HCT116 (cell line): Measurements from ENCODE around the gene ARHGEF37. TPM values are rescaled to one million over a fixed set of nuclear protein-coding genes. Genes with fewer than 3 reads are reported as not detected.

ENCODE experiments used
- ATAC-seq: fragments of 200-7000 bp; cut with Tn5 transposase; 2 replicates; pipeline ENCODE4 v1.9.1; 2020; ENCODE audit warnings: mild to moderate bottlenecking, moderate library complexity
- BruUV-seq: library from RNA; stranded (reverse); fragments of 400-500 nt; replicated peaks from 2 replicates; lab custom pipeline; 2021; lab: Mats Ljungman, UMichigan
- CTCF ChIA-PET: fragments of 300-600 bp; sonication (Branson Sonifier 250); formaldehyde crosslinking; loops from one replicate; lab custom pipeline; 2021; ENCODE audit warnings: antibody characterized with exemption; lab: Charles Lee
- POLR2A ChIA-PET: fragments of 300-600, 350-600 bp; sonication (Branson Sonifier 250); formaldehyde crosslinking; loops from one replicate; lab custom pipeline; 2021; ENCODE audit warnings: antibody characterized with exemption; lab: Charles Lee
- RAD21 ChIA-PET, 2 experiments: fragments of 300-600 bp; sonication (Branson Sonifier 250); formaldehyde crosslinking; loops; one replicate each; lab custom pipeline; 2023; ENCODE audit warnings: low total read pairs in 2 of 2; ENCODE audit not compliant: uncharacterized antibody in 2 of 2, unreplicated experiment in 2 of 2, low non-redundant PET in 1 of 2; lab: Charles Lee
- DNase-seq: peaks from one replicate; pipeline ENCODE4 v3.0.0-alpha.2; 2010; ENCODE audit warnings: low read depth, low spot score
- H2AFZ ChIP-seq: fragments of 200-600 bp; shearing (Covaris generic), sonication (generic); 2 replicates; pipeline ENCODE4 v1.6.1; 2017; ENCODE audit warnings: low read depth, mixed run types, mixed read lengths, antibody characterized with exemption, low read length; ENCODE audit not compliant: poor library complexity, severe bottlenecking
- H3K27ac ChIP-seq: 2 replicates; pipeline ENCODE4 v1.5.1; 2012; ENCODE audit warnings: low read depth, low read length
- H3K27me3 ChIP-seq: fragments of 200-600 bp; sonication (generic); 2 replicates; pipeline ENCODE4 v1.6.1; 2016; ENCODE audit warnings: mixed run types, low read length, mixed read lengths; ENCODE audit not compliant: insufficient read depth
- H3K36me3 ChIP-seq, 2 experiments: fragments of 200-500 bp in 1 of 2; fragments of 200-600 bp in 1 of 2; sonication (Bioruptor generic) in 1 of 2; sonication (generic) in 1 of 2; 2 replicates each; pipeline versions ENCODE4 v1.5.1 to v1.6.1; 2014 to 2016; ENCODE audit warnings: low read length in 2 of 2, inconsistent platforms in 1 of 2, mixed read lengths in 1 of 2, mixed run types in 1 of 2; ENCODE audit not compliant: insufficient read depth in 2 of 2, control insufficient read depth in 1 of 2
- H3K4me1 ChIP-seq, 2 experiments: fragments of 200-600 bp in 1 of 2; sonication (generic) in 1 of 2; 2 replicates each; pipeline versions ENCODE4 v1.5.1 to v1.6.1; 2012 to 2017; ENCODE audit warnings: low read length in 2 of 2, inconsistent platforms in 1 of 2, mild to moderate bottlenecking in 1 of 2, mixed read lengths in 1 of 2, mixed run types in 1 of 2, moderate library complexity in 1 of 2; ENCODE audit not compliant: insufficient read depth in 2 of 2, control insufficient read depth in 1 of 2
- H3K4me2 ChIP-seq: fragments of 200-600 bp; sonication (generic); 2 replicates; pipeline ENCODE4 v1.6.1; 2017; ENCODE audit warnings: mixed run types, low read length, mixed read lengths
- H3K4me3 ChIP-seq, 2 experiments: fragments of 200-600 bp in 1 of 2; sonication (generic) in 1 of 2; replicated peaks in 1 of 2; 2 replicates each; pipeline ENCODE4 v1.5.1; 2011 to 2016; ENCODE audit warnings: low read length in 2 of 2, control low read depth in 1 of 2, low read depth in 1 of 2, mild to moderate bottlenecking in 1 of 2, mixed read lengths in 1 of 2, mixed run types in 1 of 2
- H3K79me2 ChIP-seq: fragments of 200-600 bp; sonication (generic); 2 replicates; pipeline ENCODE4 v1.6.1; 2017; ENCODE audit warnings: mild to moderate bottlenecking, mixed run types, low read length, moderate library complexity, mixed read lengths; ENCODE audit not compliant: insufficient read depth
- H3K9ac ChIP-seq: fragments of 200-600 bp; sonication (generic); 2 replicates; pipeline ENCODE4 v1.6.1; 2016; ENCODE audit warnings: low read length, mixed read lengths
- H3K9me2 ChIP-seq: fragments of 200-600 bp; sonication (generic), shearing (Covaris generic); 2 replicates; pipeline ENCODE4 v1.6.1; 2017; ENCODE audit warnings: mixed run types, mild to moderate bottlenecking, moderate library complexity; ENCODE audit not compliant: insufficient read depth
- H3K9me3 ChIP-seq, 2 experiments: fragments of 200-500 bp in 1 of 2; fragments of 200-600 bp in 1 of 2; sonication (Bioruptor generic) in 1 of 2; sonication (generic) in 1 of 2; 2 replicates each; pipeline ENCODE4 v1.6.1; 2014 to 2017; ENCODE audit warnings: low read length in 2 of 2, mixed read lengths in 2 of 2, inconsistent platforms in 1 of 2, low read depth in 1 of 2, mild to moderate bottlenecking in 1 of 2, mixed run types in 1 of 2, moderate library complexity in 1 of 2; ENCODE audit not compliant: control insufficient read depth in 1 of 2, insufficient read depth in 1 of 2
- H4K20me1 ChIP-seq: fragments of 200-600 bp; sonication (generic), shearing (Covaris generic); 2 replicates; pipeline ENCODE4 v1.6.1; 2017; ENCODE audit warnings: mixed run types, mild to moderate bottlenecking, moderate library complexity; ENCODE audit not compliant: insufficient read depth
- EGR1 ChIP-seq: IDR thresholded peaks from 2 replicates; pipeline ENCODE4 v1.6.1; 2012; ENCODE audit warnings: low read depth
- ELF1 ChIP-seq: IDR thresholded peaks from 2 replicates; pipeline ENCODE4 v1.6.1; 2012; ENCODE audit warnings: low read depth, borderline replicate concordance
- EZH2 ChIP-seq: fragments of 200-600 bp; sonication (generic); IDR thresholded peaks from 2 replicates; pipeline ENCODE4 v1.6.1; 2017; ENCODE audit warnings: antibody characterized with exemption, mixed run types
- EZH2phosphoT487 ChIP-seq: fragments of 200-600 bp; IDR thresholded peaks from 2 replicates; pipeline ENCODE4 v1.6.1; 2018; ENCODE audit warnings: antibody characterized with exemption, borderline replicate concordance
- FOSL1 ChIP-seq: IDR thresholded peaks from 2 replicates; pipeline ENCODE4 v1.6.1; 2012; ENCODE audit warnings: low read depth
- JUND ChIP-seq: IDR thresholded peaks from 2 replicates; pipeline ENCODE4 v1.6.1; 2012
- POLR2A ChIP-seq: IDR thresholded peaks from 2 replicates; pipeline ENCODE4 v1.7.0; 2011; ENCODE audit warnings: borderline replicate concordance; ENCODE audit not compliant: insufficient read depth, insufficient read length; ENCODE audit errors: extremely low read depth
- POLR2AphosphoS5 ChIP-seq: IDR thresholded peaks from 2 replicates; pipeline ENCODE4 v1.6.1; 2011; ENCODE audit warnings: mild to moderate bottlenecking, low read depth, low read length, moderate library complexity
- SIN3A ChIP-seq: IDR thresholded peaks from 2 replicates; pipeline ENCODE4 v1.6.1; 2012; ENCODE audit warnings: low read depth
- SRF ChIP-seq: IDR thresholded peaks from 2 replicates; pipeline ENCODE4 v1.6.1; 2012; ENCODE audit warnings: low read depth
- TCF7L2 ChIP-seq: IDR thresholded peaks from 2 replicates; pipeline ENCODE4 v1.7.0; 2011; ENCODE audit warnings: borderline replicate concordance, inconsistent platforms; ENCODE audit not compliant: insufficient read depth, insufficient read length; ENCODE audit errors: extremely low read depth
- YY1 ChIP-seq: IDR thresholded peaks from 2 replicates; pipeline ENCODE4 v1.6.1; 2011; ENCODE audit warnings: low read length, low read depth, moderate library complexity, mild to moderate bottlenecking; ENCODE audit not compliant: insufficient replicate concordance; ENCODE audit errors: extremely low read depth
- ZFX ChIP-seq: fragments of 450-650 bp; IDR thresholded peaks from 2 replicates; pipeline ENCODE4 v1.6.1; 2017
- ZNF274 ChIP-seq: fragments of 200-500 bp; sonication (Bioruptor generic); IDR thresholded peaks from 2 replicates; pipeline ENCODE4 v1.6.1; 2014; ENCODE audit warnings: mild to moderate bottlenecking, low read depth, low read length, inconsistent platforms
- intact Hi-C: fragments of 100-400 bp; cut with micrococcal nuclease; formaldehyde crosslinking; loops from 2 replicates; pipeline ENCODE4 v1.10.0; 2022
- total RNA-seq: library from RNA; stranded (reverse); gene quantifications from one replicate; pipeline ENCODE4 v1.2.1, GENCODE V29; 2021; ENCODE audit not compliant: unreplicated experiment
- TF ChIP-seq, protein P1 (sequence below): IDR thresholded peaks from 2 replicates; pipeline ENCODE4 v1.6.1; 2012
- TF ChIP-seq, protein P2 (sequence below): IDR thresholded peaks from 2 replicates; pipeline ENCODE4 v1.6.1; 2012
- TF ChIP-seq, protein P3 (sequence below), 3 experiments: fragments of 200-600 bp in 1 of 3; sonication (generic) in 1 of 3; IDR thresholded peaks in 2 of 3; conservative IDR thresholded peaks in 1 of 3; 2 replicates each; pipeline ENCODE4 v1.5.1; 2012 to 2017; ENCODE audit warnings: low read depth in 2 of 3, low read length in 2 of 3, antibody characterized with exemption in 1 of 3, borderline replicate concordance in 1 of 3, control low read depth in 1 of 3, mild to moderate bottlenecking in 1 of 3, mixed read lengths in 1 of 3, mixed run types in 1 of 3, moderate library complexity in 1 of 3; ENCODE audit not compliant: insufficient read depth in 1 of 3
- TF ChIP-seq, protein P4 (sequence below): IDR thresholded peaks from 2 replicates; pipeline ENCODE4 v1.6.1; 2012; ENCODE audit warnings: low read depth
- TF ChIP-seq, protein P5 (sequence below): IDR thresholded peaks from 2 replicates; pipeline ENCODE4 v1.6.1; 2011; ENCODE audit warnings: mild to moderate bottlenecking, low read length, moderate library complexity; ENCODE audit not compliant: insufficient replicate concordance; ENCODE audit errors: extremely low read depth

ARHGEF37 gene
- total RNA-seq, 1 experiment from 2014 or later, result 7.0 TPM

DNA sequence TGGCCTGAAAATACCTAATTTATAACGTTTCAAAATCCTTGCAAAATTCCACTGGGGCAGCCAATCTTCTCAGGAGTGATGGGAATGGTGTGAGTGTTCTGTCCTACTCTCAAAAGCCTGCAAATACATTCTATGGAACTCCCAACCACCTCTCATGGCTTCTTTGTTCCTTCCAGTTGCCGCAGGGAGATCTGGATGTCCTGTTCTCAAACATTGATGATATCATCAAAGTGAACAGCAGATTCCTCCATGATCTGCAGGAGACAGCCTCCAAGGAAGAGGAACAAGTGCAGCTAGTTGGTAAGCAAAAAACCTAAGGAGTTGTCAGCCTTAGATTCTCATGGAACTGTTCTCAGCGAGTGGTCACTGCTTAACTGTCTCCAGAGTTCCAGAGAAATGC, 19.6 kb downstream of the ARHGEF37 start:
- Histone ChIP-seq H3K27ac (no peak overlapping the region), H3K27me3 (no peaks in the 10 kb centered on the region), H4K20me1 (no peaks in the 10 kb centered on the region), H2AFZ (no peak overlapping the region), H3K9me3 (no peaks in the 10 kb centered on the region), H3K4me2 (no peak overlapping the region), H3K9ac (no peak overlapping the region), H3K4me1 (peaks cover 23 to 32% of the 10 kb centered on the region in 2 experiments), H3K36me3 (no peaks in the 10 kb centered on the region), H3K4me3 (no peak overlapping the region), H3K79me2 (no peaks in the 10 kb centered on the region), H3K9me2 (no peaks in the 10 kb centered on the region)
- ChIA-PET CTCF (no interaction called here), RAD21 (no interaction called here), POLR2A (no interaction called here)
- TF ChIP-seq POLR2AphosphoS5 (no peak), ELF1 (no peak), JUND (no peak), EZH2phosphoT487 (no peak), ZFX (no peak), POLR2A (no peak), SIN3A (no peak), YY1 (no peak), SRF (no peak), TCF7L2 (no peak), EGR1 (no peak), FOSL1 (no peak), ZNF274 (no peak), EZH2 (no peak)
- TF ChIP-seq, protein P1, sequence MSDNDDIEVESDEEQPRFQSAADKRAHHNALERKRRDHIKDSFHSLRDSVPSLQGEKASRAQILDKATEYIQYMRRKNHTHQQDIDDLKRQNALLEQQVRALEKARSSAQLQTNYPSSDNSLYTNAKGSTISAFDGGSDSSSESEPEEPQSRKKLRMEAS, result no peak
- TF ChIP-seq, protein P2, sequence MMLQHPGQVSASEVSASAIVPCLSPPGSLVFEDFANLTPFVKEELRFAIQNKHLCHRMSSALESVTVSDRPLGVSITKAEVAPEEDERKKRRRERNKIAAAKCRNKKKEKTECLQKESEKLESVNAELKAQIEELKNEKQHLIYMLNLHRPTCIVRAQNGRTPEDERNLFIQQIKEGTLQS, result no peak
- TF ChIP-seq, protein P3, sequence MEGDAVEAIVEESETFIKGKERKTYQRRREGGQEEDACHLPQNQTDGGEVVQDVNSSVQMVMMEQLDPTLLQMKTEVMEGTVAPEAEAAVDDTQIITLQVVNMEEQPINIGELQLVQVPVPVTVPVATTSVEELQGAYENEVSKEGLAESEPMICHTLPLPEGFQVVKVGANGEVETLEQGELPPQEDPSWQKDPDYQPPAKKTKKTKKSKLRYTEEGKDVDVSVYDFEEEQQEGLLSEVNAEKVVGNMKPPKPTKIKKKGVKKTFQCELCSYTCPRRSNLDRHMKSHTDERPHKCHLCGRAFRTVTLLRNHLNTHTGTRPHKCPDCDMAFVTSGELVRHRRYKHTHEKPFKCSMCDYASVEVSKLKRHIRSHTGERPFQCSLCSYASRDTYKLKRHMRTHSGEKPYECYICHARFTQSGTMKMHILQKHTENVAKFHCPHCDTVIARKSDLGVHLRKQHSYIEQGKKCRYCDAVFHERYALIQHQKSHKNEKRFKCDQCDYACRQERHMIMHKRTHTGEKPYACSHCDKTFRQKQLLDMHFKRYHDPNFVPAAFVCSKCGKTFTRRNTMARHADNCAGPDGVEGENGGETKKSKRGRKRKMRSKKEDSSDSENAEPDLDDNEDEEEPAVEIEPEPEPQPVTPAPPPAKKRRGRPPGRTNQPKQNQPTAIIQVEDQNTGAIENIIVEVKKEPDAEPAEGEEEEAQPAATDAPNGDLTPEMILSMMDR (IDR thresholded peaks at IDR 0.05 in 2 of 3, conservative IDR thresholded peaks at IDR 0.05 in 1 of 3; ENCODE audit: borderline replicate concordance in 1 of 3, insufficient read depth in 1 of 3, low read depth in 2 of 3, low read length in 2 of 3), result no peak
- TF ChIP-seq, protein P4, sequence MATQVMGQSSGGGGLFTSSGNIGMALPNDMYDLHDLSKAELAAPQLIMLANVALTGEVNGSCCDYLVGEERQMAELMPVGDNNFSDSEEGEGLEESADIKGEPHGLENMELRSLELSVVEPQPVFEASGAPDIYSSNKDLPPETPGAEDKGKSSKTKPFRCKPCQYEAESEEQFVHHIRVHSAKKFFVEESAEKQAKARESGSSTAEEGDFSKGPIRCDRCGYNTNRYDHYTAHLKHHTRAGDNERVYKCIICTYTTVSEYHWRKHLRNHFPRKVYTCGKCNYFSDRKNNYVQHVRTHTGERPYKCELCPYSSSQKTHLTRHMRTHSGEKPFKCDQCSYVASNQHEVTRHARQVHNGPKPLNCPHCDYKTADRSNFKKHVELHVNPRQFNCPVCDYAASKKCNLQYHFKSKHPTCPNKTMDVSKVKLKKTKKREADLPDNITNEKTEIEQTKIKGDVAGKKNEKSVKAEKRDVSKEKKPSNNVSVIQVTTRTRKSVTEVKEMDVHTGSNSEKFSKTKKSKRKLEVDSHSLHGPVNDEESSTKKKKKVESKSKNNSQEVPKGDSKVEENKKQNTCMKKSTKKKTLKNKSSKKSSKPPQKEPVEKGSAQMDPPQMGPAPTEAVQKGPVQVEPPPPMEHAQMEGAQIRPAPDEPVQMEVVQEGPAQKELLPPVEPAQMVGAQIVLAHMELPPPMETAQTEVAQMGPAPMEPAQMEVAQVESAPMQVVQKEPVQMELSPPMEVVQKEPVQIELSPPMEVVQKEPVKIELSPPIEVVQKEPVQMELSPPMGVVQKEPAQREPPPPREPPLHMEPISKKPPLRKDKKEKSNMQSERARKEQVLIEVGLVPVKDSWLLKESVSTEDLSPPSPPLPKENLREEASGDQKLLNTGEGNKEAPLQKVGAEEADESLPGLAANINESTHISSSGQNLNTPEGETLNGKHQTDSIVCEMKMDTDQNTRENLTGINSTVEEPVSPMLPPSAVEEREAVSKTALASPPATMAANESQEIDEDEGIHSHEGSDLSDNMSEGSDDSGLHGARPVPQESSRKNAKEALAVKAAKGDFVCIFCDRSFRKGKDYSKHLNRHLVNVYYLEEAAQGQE, result no peak
- TF ChIP-seq, protein P5, sequence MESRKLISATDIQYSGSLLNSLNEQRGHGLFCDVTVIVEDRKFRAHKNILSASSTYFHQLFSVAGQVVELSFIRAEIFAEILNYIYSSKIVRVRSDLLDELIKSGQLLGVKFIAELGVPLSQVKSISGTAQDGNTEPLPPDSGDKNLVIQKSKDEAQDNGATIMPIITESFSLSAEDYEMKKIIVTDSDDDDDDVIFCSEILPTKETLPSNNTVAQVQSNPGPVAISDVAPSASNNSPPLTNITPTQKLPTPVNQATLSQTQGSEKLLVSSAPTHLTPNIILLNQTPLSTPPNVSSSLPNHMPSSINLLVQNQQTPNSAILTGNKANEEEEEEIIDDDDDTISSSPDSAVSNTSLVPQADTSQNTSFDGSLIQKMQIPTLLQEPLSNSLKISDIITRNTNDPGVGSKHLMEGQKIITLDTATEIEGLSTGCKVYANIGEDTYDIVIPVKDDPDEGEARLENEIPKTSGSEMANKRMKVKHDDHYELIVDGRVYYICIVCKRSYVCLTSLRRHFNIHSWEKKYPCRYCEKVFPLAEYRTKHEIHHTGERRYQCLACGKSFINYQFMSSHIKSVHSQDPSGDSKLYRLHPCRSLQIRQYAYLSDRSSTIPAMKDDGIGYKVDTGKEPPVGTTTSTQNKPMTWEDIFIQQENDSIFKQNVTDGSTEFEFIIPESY, result no peak
- ATAC-seq, result no peak
- DNase-seq, result no peak
- BruUV-seq, result no TSS peak
- intact Hi-C loops, result no loop called here
